Mucosa of stomach (tissue), 1 donor: Measurements from ENCODE around the gene KLHL42.
"Not testable (repeated sequence)": the region's sequence is repeated elsewhere in the genome, so short reads cannot be mapped to it uniquely, and the experiment has no call there.

Source experiments
- H3K27me3 ChIP-seq: one replicate; pipeline ENCODE4 v1.7.0; 2013; ENCODE audit warnings: mild to moderate bottlenecking, low read length; ENCODE audit not compliant: control insufficient read depth, insufficient read depth
- H3K36me3 ChIP-seq: one replicate; pipeline ENCODE4 v1.7.0; 2013; ENCODE audit warnings: low read length; ENCODE audit not compliant: control insufficient read depth, insufficient read depth
- H3K4me1 ChIP-seq: one replicate; pipeline ENCODE4 v1.7.0; 2013; ENCODE audit warnings: mild to moderate bottlenecking, low read length; ENCODE audit not compliant: control insufficient read depth, insufficient read depth
- H3K4me3 ChIP-seq: one replicate; pipeline ENCODE4 v1.7.0; 2013; ENCODE audit warnings: low read length
- H3K9ac ChIP-seq: one replicate; pipeline ENCODE4 v1.7.0; 2013; ENCODE audit warnings: mild to moderate bottlenecking, low read length, moderate library complexity
- H3K9me3 ChIP-seq: one replicate; pipeline ENCODE4 v1.7.0; 2013; ENCODE audit warnings: mild to moderate bottlenecking, low read length, moderate library complexity; ENCODE audit not compliant: control insufficient read depth
- donor health status: Pancreatic carcinoma.

KLHL42 gene

GRCh38 chr12:27847293-27847692 is 67.3 kb downstream of the KLHL42 start:
- not testable (repeated sequence) for H3K27me3 ChIP-seq, H3K4me3 ChIP-seq, H3K9me3 ChIP-seq, H3K4me1 ChIP-seq, H3K9ac ChIP-seq, H3K36me3 ChIP-seq

GRCh38 chr12:27851311-27851710 is 71.3 kb downstream of the KLHL42 start:
- Histone ChIP-seq H3K4me1 (no peaks in the 10 kb centered on the region), H3K9ac (no peak overlapping the region), H3K36me3 (no peaks in the 10 kb centered on the region), H3K4me3 (no peak overlapping the region), H3K27me3 (no peaks in the 10 kb centered on the region), H3K9me3 (no peaks in the 10 kb centered on the region)

- Histone ChIP-seq H3K9ac (no peak overlapping the region), H3K9me3 (no peaks in the 10 kb centered on the region), H3K36me3 (no peaks in the 10 kb centered on the region)
Observed at GRCh38 chr12:27852117-27852516, 72.1 kb downstream of the KLHL42 start.

More at GRCh38 chr12:27852117-27852516, 72.1 kb downstream of the KLHL42 start:
- Histone ChIP-seq H3K27me3 (no peaks in the 10 kb centered on the region), H3K4me1 (no peaks in the 10 kb centered on the region), H3K4me3 (no peak overlapping the region)
